ENCODE results near the gene SLC6A7.

GRCh38 chr5:150211156-150212030 is 21.5 kb downstream of the SLC6A7 start:
- TF ChIP-seq CTCF (IDR thresholded peaks at IDR 0.05; ENCODE audit: low read depth, low read length, poor library complexity, severe bottlenecking): no peak
- no peak for TF ChIP-seq EZH2phosphoT487 (IDR thresholded peaks at IDR 0.05; ENCODE audit: borderline replicate concordance, low read length)

Measured in DOHH2 (cell line).